ENCODE data around the gene PALM. TPM values are rescaled to one million over a fixed set of nuclear protein-coding genes. Genes with fewer than 3 reads are reported as not detected.

PALM gene
- total and polyA plus RNA-seq, 9 donors: 2.9 to 169 (median 118) TPM

GRCh38 chr19:709965-710571 lies 1.3 kb downstream of the PALM start:
- H3K36me3 ChIP-seq: no peaks in the 10 kb centered on the region
- peak overlapping the region; percentile 93 for H3K27ac ChIP-seq
- H3K27me3 ChIP-seq: no peaks in the 10 kb centered on the region
- no peaks in the 10 kb centered on the region for H3K9me3 ChIP-seq
- WGBS, 3 donors: 8 to 16% (median 12%) methylated on average over 25 to 27 of the region's 27 CpGs
- intact Hi-C loops (cut with DNase I): no loop called here
- H3K4me1 ChIP-seq (ENCODE audit: insufficient read depth): peaks cover 3% of the 10 kb centered on the region
- H3K4me3 ChIP-seq: peak overlapping the region; percentile 80
- peak; percentile 68 to 81 (median 68) for DNase-seq
- TF ChIP-seq EP300 (IDR thresholded peaks at IDR 0.05) (no peak), POLR2A (IDR thresholded peaks at IDR 0.05) (no peak)
- TF ChIP-seq, protein P1, sequence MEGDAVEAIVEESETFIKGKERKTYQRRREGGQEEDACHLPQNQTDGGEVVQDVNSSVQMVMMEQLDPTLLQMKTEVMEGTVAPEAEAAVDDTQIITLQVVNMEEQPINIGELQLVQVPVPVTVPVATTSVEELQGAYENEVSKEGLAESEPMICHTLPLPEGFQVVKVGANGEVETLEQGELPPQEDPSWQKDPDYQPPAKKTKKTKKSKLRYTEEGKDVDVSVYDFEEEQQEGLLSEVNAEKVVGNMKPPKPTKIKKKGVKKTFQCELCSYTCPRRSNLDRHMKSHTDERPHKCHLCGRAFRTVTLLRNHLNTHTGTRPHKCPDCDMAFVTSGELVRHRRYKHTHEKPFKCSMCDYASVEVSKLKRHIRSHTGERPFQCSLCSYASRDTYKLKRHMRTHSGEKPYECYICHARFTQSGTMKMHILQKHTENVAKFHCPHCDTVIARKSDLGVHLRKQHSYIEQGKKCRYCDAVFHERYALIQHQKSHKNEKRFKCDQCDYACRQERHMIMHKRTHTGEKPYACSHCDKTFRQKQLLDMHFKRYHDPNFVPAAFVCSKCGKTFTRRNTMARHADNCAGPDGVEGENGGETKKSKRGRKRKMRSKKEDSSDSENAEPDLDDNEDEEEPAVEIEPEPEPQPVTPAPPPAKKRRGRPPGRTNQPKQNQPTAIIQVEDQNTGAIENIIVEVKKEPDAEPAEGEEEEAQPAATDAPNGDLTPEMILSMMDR (IDR thresholded peaks at IDR 0.05): no peak

- Histone ChIP-seq H3K27me3 (no peaks in the 10 kb centered on the region), H3K9me3 (no peaks in the 10 kb centered on the region), H3K4me1 (ENCODE audit: insufficient read depth) (peaks cover 3% of the 10 kb centered on the region), H3K36me3 (no peaks in the 10 kb centered on the region), H3K4me3 (peak overlapping the region; percentile 80), H3K27ac (peak overlapping the region; percentile 93)
- peak in 4 of 5 donors; percentile 53 to 66 (median 60) for DNase-seq
- WGBS, 3 donors: 43 to 49% (median 44%) methylated on average over 21 of the region's 21 CpGs
- intact Hi-C loops (cut with DNase I): no loop called here
- TF ChIP-seq EP300 (IDR thresholded peaks at IDR 0.05) (no peak), POLR2A (IDR thresholded peaks at IDR 0.05) (no peak)
- TF ChIP-seq, protein P1 (IDR thresholded peaks at IDR 0.05): no peak
These were observed 2.0 kb downstream of the PALM start for GRCh38 chr19:710767-711166.

GRCh38 chr19:711254-711653 lies 2.5 kb downstream of the PALM start:
- intact Hi-C loops (cut with DNase I): no loop called here
- WGBS, 3 donors: 70 to 71% (median 70%) methylated on average over 8 of the region's 8 CpGs
- DNase-seq: no peak
- H3K27me3 ChIP-seq: no peaks in the 10 kb centered on the region
- no peaks in the 10 kb centered on the region for H3K9me3 ChIP-seq
- H3K36me3 ChIP-seq: no peaks in the 10 kb centered on the region
- no peak overlapping the region for H3K4me3 ChIP-seq
- H3K27ac ChIP-seq: peak overlapping the region; percentile 93
- TF ChIP-seq, protein P1 (IDR thresholded peaks at IDR 0.05): no peak
- TF ChIP-seq EP300 (IDR thresholded peaks at IDR 0.05) (no peak), POLR2A (IDR thresholded peaks at IDR 0.05) (no peak)
- peaks cover 3% of the 10 kb centered on the region for H3K4me1 ChIP-seq (ENCODE audit: insufficient read depth)

GRCh38 chr19:715347-715746 lies 6.6 kb downstream of the PALM start:
- H3K27ac ChIP-seq: no peak overlapping the region
- DNase-seq: no peak
- no peaks in the 10 kb centered on the region for H3K9me3 ChIP-seq
- TF ChIP-seq POLR2A (IDR thresholded peaks at IDR 0.05) (no peak), EP300 (IDR thresholded peaks at IDR 0.05) (no peak)
- TF ChIP-seq, protein P1 (IDR thresholded peaks at IDR 0.05): no peak
- 97 to 99% (median 98%) methylated on average over 3 of the region's 3 CpGs for WGBS, 3 donors
- no peaks in the 10 kb centered on the region for H3K36me3 ChIP-seq
- no peak overlapping the region for H3K4me3 ChIP-seq
- intact Hi-C loops (cut with DNase I): no loop called here
- H3K4me1 ChIP-seq (ENCODE audit: insufficient read depth): peaks cover 15% of the 10 kb centered on the region
- H3K27me3 ChIP-seq: no peaks in the 10 kb centered on the region
